Tibial nerve (tissue), 4 donors: ENCODE results near the gene EGFR. TPM values are rescaled to one million over a fixed set of nuclear protein-coding genes. Genes with fewer than 3 reads are reported as not detected.

Experiments
- DNase-seq, 2 donors: peaks; one replicate each; pipeline ENCODE4 v3.0.0-alpha.2; 2019; ENCODE audit warnings: low spot score in 2 of 2
- H3K27ac ChIP-seq, 4 donors: fragments of 200-600 bp; sonication (generic) in 3 of 4; one replicate each; pipeline ENCODE4 v1.5.1; 2017 to 2019; ENCODE audit warnings: mild to moderate bottlenecking in 1 of 4
- H3K27me3 ChIP-seq, 2 donors: fragments of 200-600 bp; sonication (generic) in 1 of 2; one replicate each; pipeline versions ENCODE4 v1.5.1 to v1.6.0; 2017 to 2019
- H3K36me3 ChIP-seq, 3 donors: fragments of 200-600 bp; sonication (generic); one replicate each; pipeline ENCODE4 v1.5.1; 2018 to 2019
- H3K4me1 ChIP-seq, 4 donors: fragments of 200-600 bp; sonication (generic) in 3 of 4; one replicate each; pipeline ENCODE4 v1.5.1; 2017 to 2019
- H3K4me3 ChIP-seq, 4 donors: fragments of 200-600 bp; sonication (generic) in 3 of 4; one replicate each; pipeline ENCODE4 v1.5.1; 2017 to 2019; ENCODE audit warnings: mild to moderate bottlenecking in 1 of 4, moderate library complexity in 1 of 4
- H3K9me3 ChIP-seq, 4 donors: fragments of 200-600 bp; sonication (generic) in 3 of 4; one replicate each; pipeline ENCODE4 v1.5.1; 2017 to 2019
- EP300 ChIP-seq, 2 donors: sonication (generic); formaldehyde crosslinking; IDR thresholded peaks; one replicate each; pipeline ENCODE4 v1.6.1; 2017; ENCODE audit warnings: antibody characterized with exemption in 2 of 2, mild to moderate bottlenecking in 1 of 2
- POLR2A ChIP-seq, 2 donors: fragments of 450-650 bp; IDR thresholded peaks; one replicate each; pipeline ENCODE4 v1.6.1; 2017; ENCODE audit warnings: antibody characterized with exemption in 2 of 2, mild to moderate bottlenecking in 2 of 2, moderate library complexity in 2 of 2
- WGBS, 2 donors: methylation state at CpG; one replicate each; pipeline ENCODE4 v1.1.5; 2018; 5-methylcytosine and 5-hydroxymethylcytosine counted together
- total RNA-seq, 4 donors: library from RNA; depleted of rRNA; stranded (reverse); fragments of >200 nt; gene quantifications; one replicate each; pipeline ENCODE4 v1.1.0, GENCODE V29; 2016
- TF ChIP-seq, protein P1 (sequence below), 5 experiments: fragments of 200-600 bp in 3 of 5; fragments of 450-650 bp in 2 of 5; sonication (generic) in 3 of 5; IDR thresholded peaks; one replicate each; pipeline ENCODE4 v1.5.1; 2016 to 2019; ENCODE audit warnings: antibody characterized with exemption in 5 of 5, mild to moderate bottlenecking in 3 of 5, moderate library complexity in 2 of 5

The EGFR gene
- total RNA-seq, 4 donors from 2014 or later: 72.3 to 136 (median 127) TPM

GRCh38 chr7:55251313-55251712 is 232.5 kb downstream of the EGFR start:
- no peak overlapping the region for H3K27ac ChIP-seq
- 92 to 95% methylated on average over 3 of the region's 3 CpGs for WGBS, 2 donors
- peaks cover 0 to 13% (median 9%) of the 10 kb centered on the region in 4 donors for H3K4me1 ChIP-seq
- DNase-seq: no peak
- no peaks in the 10 kb centered on the region for H3K36me3 ChIP-seq
- no peak for TF ChIP-seq EP300 (IDR thresholded peaks at IDR 0.05)
- TF ChIP-seq, protein P1, sequence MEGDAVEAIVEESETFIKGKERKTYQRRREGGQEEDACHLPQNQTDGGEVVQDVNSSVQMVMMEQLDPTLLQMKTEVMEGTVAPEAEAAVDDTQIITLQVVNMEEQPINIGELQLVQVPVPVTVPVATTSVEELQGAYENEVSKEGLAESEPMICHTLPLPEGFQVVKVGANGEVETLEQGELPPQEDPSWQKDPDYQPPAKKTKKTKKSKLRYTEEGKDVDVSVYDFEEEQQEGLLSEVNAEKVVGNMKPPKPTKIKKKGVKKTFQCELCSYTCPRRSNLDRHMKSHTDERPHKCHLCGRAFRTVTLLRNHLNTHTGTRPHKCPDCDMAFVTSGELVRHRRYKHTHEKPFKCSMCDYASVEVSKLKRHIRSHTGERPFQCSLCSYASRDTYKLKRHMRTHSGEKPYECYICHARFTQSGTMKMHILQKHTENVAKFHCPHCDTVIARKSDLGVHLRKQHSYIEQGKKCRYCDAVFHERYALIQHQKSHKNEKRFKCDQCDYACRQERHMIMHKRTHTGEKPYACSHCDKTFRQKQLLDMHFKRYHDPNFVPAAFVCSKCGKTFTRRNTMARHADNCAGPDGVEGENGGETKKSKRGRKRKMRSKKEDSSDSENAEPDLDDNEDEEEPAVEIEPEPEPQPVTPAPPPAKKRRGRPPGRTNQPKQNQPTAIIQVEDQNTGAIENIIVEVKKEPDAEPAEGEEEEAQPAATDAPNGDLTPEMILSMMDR (IDR thresholded peaks at IDR 0.05): no peak
- no peak for TF ChIP-seq POLR2A (IDR thresholded peaks at IDR 0.05)
- peaks cover 0 to 20% of the 10 kb centered on the region in 2 donors for H3K27me3 ChIP-seq
- no peak overlapping the region for H3K4me3 ChIP-seq
- H3K9me3 ChIP-seq: no peaks in the 10 kb centered on the region

GRCh38 chr7:55251911-55252310 is 233.1 kb downstream of the EGFR start:
- no peak for TF ChIP-seq EP300 (IDR thresholded peaks at IDR 0.05)
- TF ChIP-seq, protein P1 (IDR thresholded peaks at IDR 0.05): no peak
- Histone ChIP-seq H3K4me1 (peaks cover 0 to 13% (median 9%) of the 10 kb centered on the region in 4 donors), H3K36me3 (no peaks in the 10 kb centered on the region), H3K4me3 (no peak overlapping the region), H3K27me3 (peaks cover 0 to 20% of the 10 kb centered on the region in 2 donors), H3K9me3 (no peaks in the 10 kb centered on the region), H3K27ac (no peak overlapping the region)
- 82 to 91% methylated on average over 7 of the region's 7 CpGs for WGBS, 2 donors
- DNase-seq: no peak

GRCh38 chr7:55252386-55252785 is 233.6 kb downstream of the EGFR start:
- H3K9me3 ChIP-seq: no peaks in the 10 kb centered on the region
- H3K4me1 ChIP-seq: peaks cover 0 to 13% (median 9%) of the 10 kb centered on the region in 4 donors
- peaks cover 0 to 20% of the 10 kb centered on the region in 2 donors for H3K27me3 ChIP-seq
- no peaks in the 10 kb centered on the region for H3K36me3 ChIP-seq
- no peak overlapping the region for H3K4me3 ChIP-seq
- TF ChIP-seq, protein P1 (IDR thresholded peaks at IDR 0.05): no peak
- TF ChIP-seq POLR2A (IDR thresholded peaks at IDR 0.05) (no peak), EP300 (IDR thresholded peaks at IDR 0.05) (no peak)
- DNase-seq: no peak
- H3K27ac ChIP-seq: no peak overlapping the region

GRCh38 chr7:55253188-55253587 is 234.4 kb downstream of the EGFR start:
- no peak overlapping the region for H3K4me3 ChIP-seq
- H3K27ac ChIP-seq: no peak overlapping the region
- no peaks in the 10 kb centered on the region for H3K36me3 ChIP-seq
- DNase-seq: no peak
- TF ChIP-seq EP300 (IDR thresholded peaks at IDR 0.05) (no peak), POLR2A (IDR thresholded peaks at IDR 0.05) (no peak)
- TF ChIP-seq, protein P1 (IDR thresholded peaks at IDR 0.05): no peak
- peaks cover 0 to 24% of the 10 kb centered on the region in 2 donors for H3K27me3 ChIP-seq
- peaks cover 0 to 13% (median 9%) of the 10 kb centered on the region in 4 donors for H3K4me1 ChIP-seq
- H3K9me3 ChIP-seq: no peaks in the 10 kb centered on the region
- WGBS, 2 donors: 89 to 95% methylated on average over 3 of the region's 3 CpGs

DNA sequence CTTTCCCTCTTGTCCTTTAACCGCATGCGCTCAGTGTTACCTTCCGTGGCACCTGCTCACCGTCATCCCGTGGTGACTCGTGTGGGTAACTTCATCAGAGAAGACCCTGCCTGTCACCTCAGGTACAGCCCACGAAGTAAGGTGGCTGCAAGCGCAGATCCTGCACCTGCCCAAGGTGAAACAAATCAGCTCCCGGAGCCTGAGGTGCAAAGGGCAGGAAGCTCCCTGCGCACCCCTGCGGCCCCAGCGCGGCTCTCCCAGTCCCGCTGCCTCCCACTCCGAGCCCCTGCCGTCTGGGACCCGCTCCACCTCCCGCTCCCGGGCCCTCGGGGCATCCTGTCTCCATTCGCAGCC is 235.4 kb downstream of the EGFR start:
- Histone ChIP-seq H3K36me3 (no peaks in the 10 kb centered on the region), H3K9me3 (no peaks in the 10 kb centered on the region), H3K27me3 (peaks cover 0 to 34% of the 10 kb centered on the region in 2 donors), H3K4me3 (peak overlapping the region; percentile 37 to 63 (median 58)), H3K27ac (peak overlapping the region in 1 of 4 donors; percentile 75), H3K4me1 (peaks cover 0 to 13% (median 9%) of the 10 kb centered on the region in 4 donors)
- TF ChIP-seq EP300 (IDR thresholded peaks at IDR 0.05) (no peak), POLR2A (IDR thresholded peaks at IDR 0.05) (no peak)
- TF ChIP-seq, protein P1 (IDR thresholded peaks at IDR 0.05): no peak
- no peak for DNase-seq
- 37 to 59% methylated on average over 10 to 21 of the region's 21 CpGs for WGBS, 2 donors
